Hepatocyte (in vitro differentiated cells): Measurements from ENCODE around the gene AUNIP. TPM values are rescaled to one million over a fixed set of nuclear protein-coding genes. Genes with fewer than 3 reads are reported as not detected.

ENCODE experiments used
- DNase-seq: peaks from one replicate; pipeline ENCODE4 v3.0.0-alpha.2; 2016; ENCODE audit warnings: low spot score
- H2AFZ ChIP-seq: fragments of 200-600 bp; sonication (generic); 2 replicates; pipeline ENCODE4 v1.6.0; 2016; ENCODE audit warnings: antibody characterized with exemption, mild to moderate bottlenecking
- H3K27ac ChIP-seq: fragments of 200-600 bp; sonication (generic); 2 replicates; pipeline ENCODE4 v1.5.1; 2016; ENCODE audit warnings: mild to moderate bottlenecking
- H3K27me3 ChIP-seq: fragments of 200-600 bp; sonication (generic); 2 replicates; pipeline ENCODE4 v1.6.1; 2016
- H3K36me3 ChIP-seq: fragments of 200-600 bp; sonication (generic); replicated peaks from 2 replicates; pipeline ENCODE4 v1.5.1; 2016; ENCODE audit warnings: low read depth; ENCODE audit not compliant: insufficient read depth
- H3K4me1 ChIP-seq: fragments of 200-600 bp; sonication (generic); 2 replicates; pipeline ENCODE4 v1.5.1; 2016; ENCODE audit warnings: mild to moderate bottlenecking, moderate library complexity; ENCODE audit not compliant: insufficient read depth
- H3K4me2 ChIP-seq: fragments of 200-600 bp; sonication (generic); 2 replicates; pipeline ENCODE4 v1.6.0; 2016
- H3K4me3 ChIP-seq: fragments of 200-600 bp; sonication (generic); 2 replicates; pipeline ENCODE4 v1.5.1; 2016; ENCODE audit warnings: mild to moderate bottlenecking
- H3K79me2 ChIP-seq: fragments of 200-600 bp; sonication (generic); 2 replicates; pipeline ENCODE4 v1.6.0; 2017; ENCODE audit warnings: mild to moderate bottlenecking
- H3K9me2 ChIP-seq: fragments of 200-600 bp; sonication (generic); replicated peaks from 2 replicates; pipeline ENCODE4 v1.6.0; 2017; ENCODE audit warnings: mild to moderate bottlenecking; ENCODE audit not compliant: insufficient read depth
- H3K9me3 ChIP-seq: fragments of 200-600 bp; sonication (generic); 2 replicates; pipeline ENCODE4 v1.5.1; 2016; ENCODE audit warnings: low read depth, mild to moderate bottlenecking
- H4K20me1 ChIP-seq: fragments of 200-600 bp; sonication (generic); 2 replicates; pipeline ENCODE4 v1.6.0; 2016; ENCODE audit warnings: mild to moderate bottlenecking; ENCODE audit not compliant: insufficient read depth, poor library complexity, severe bottlenecking
- CTCF ChIP-seq: fragments of 200-600 bp; sonication (generic); IDR thresholded peaks from 2 replicates; pipeline ENCODE4 v1.5.1; 2016; ENCODE audit warnings: antibody characterized with exemption, mild to moderate bottlenecking; ENCODE audit not compliant: poor library complexity
- EZH2 ChIP-seq: fragments of 200-600 bp; sonication (generic); IDR thresholded peaks from 2 replicates; pipeline ENCODE4 v1.6.1; 2016; ENCODE audit warnings: antibody characterized with exemption, mild to moderate bottlenecking, borderline replicate concordance
- EZH2phosphoT487 ChIP-seq: fragments of 200-600 bp; sonication (generic); IDR thresholded peaks from one replicate; pipeline ENCODE4 v1.6.1; 2018; ENCODE audit warnings: antibody characterized with exemption, mild to moderate bottlenecking, low read depth, moderate library complexity; ENCODE audit not compliant: unreplicated experiment, severe bottlenecking
- WGBS: methylation state at CpG from one replicate; pipeline ENCODE4 v1.1.6; 2016; ENCODE audit warnings: low lambda C conversion rate; ENCODE audit errors: missing lambda C conversion rate; 5-methylcytosine and 5-hydroxymethylcytosine counted together
- polyA plus RNA-seq: library from polyadenylated mRNA; unstranded; fragments of >200 nt; fragmentation: Nextera tagmentation; extraction: Ambion mirVana; gene quantifications from 2 replicates; pipeline ENCODE4 v1.2.1, GENCODE V29; 2016
- total RNA-seq: library from RNA; depleted of rRNA; stranded (reverse); fragments of >200 nt; gene quantifications from 2 replicates; pipeline ENCODE4 v1.2.3, GENCODE V29; 2014

The AUNIP gene
- total and polyA plus RNA-seq, 2 experiments from 2014 or later, result 0.41 to 1.3 TPM

- TF ChIP-seq CTCF, result no peak
- TF ChIP-seq EZH2, result no peak
- no peak for TF ChIP-seq EZH2phosphoT487
- DNase-seq, result no peak
- H3K4me2 ChIP-seq, result peak overlapping the region; percentile 21
Measured at GRCh38 chr1:25871086-25871703, 11.9 kb upstream of the AUNIP start.

GRCh38 chr1:25870614-25871013, 11.4 kb upstream of the AUNIP start:
- Histone ChIP-seq H3K27me3 (no peaks in the 10 kb centered on the region), H3K4me3 (no peak overlapping the region), H2AFZ (no peak overlapping the region), H4K20me1 (no peaks in the 10 kb centered on the region), H3K79me2 (peaks cover 35% of the 10 kb centered on the region), H3K4me1 (peaks cover 48% of the 10 kb centered on the region), H3K9me3 (no peaks in the 10 kb centered on the region), H3K36me3 (no peaks in the 10 kb centered on the region), H3K4me2 (peak overlapping the region; percentile 21), H3K9me2 (no peaks in the 10 kb centered on the region), H3K27ac (no peak overlapping the region)
- TF ChIP-seq CTCF, result no peak
- no peak for TF ChIP-seq EZH2phosphoT487
- TF ChIP-seq EZH2, result no peak
- WGBS, result 71% methylated on average over 1 of the region's 1 CpG
- no peak for DNase-seq

More at GRCh38 chr1:25871086-25871703, 11.9 kb upstream of the AUNIP start:
- peaks cover 54% of the 10 kb centered on the region for H3K4me1 ChIP-seq
- H3K9me3 ChIP-seq, result no peaks in the 10 kb centered on the region
- H2AFZ ChIP-seq, result no peak overlapping the region
- H4K20me1 ChIP-seq, result no peaks in the 10 kb centered on the region
- H3K4me3 ChIP-seq, result no peak overlapping the region
- no peaks in the 10 kb centered on the region for H3K9me2 ChIP-seq
- H3K36me3 ChIP-seq, result no peaks in the 10 kb centered on the region
- no peaks in the 10 kb centered on the region for H3K27me3 ChIP-seq
- no peak overlapping the region for H3K27ac ChIP-seq
- 44% methylated on average over 5 of the region's 5 CpGs for WGBS
- H3K79me2 ChIP-seq, result peaks cover 35% of the 10 kb centered on the region

- peaks cover 35% of the 10 kb centered on the region for H3K79me2 ChIP-seq
- no peak for TF ChIP-seq EZH2
- no peak for TF ChIP-seq EZH2phosphoT487
- no peak for TF ChIP-seq CTCF
- no peak overlapping the region for H3K4me3 ChIP-seq
- 89% methylated on average over 6 of the region's 6 CpGs for WGBS
- H2AFZ ChIP-seq, result no peak overlapping the region
- H4K20me1 ChIP-seq, result no peaks in the 10 kb centered on the region
- no peaks in the 10 kb centered on the region for H3K9me3 ChIP-seq
- no peak for DNase-seq
- H3K4me1 ChIP-seq, result peaks cover 47% of the 10 kb centered on the region
- H3K27me3 ChIP-seq, result no peaks in the 10 kb centered on the region
- no peaks in the 10 kb centered on the region for H3K36me3 ChIP-seq
- no peak overlapping the region for H3K4me2 ChIP-seq
- no peaks in the 10 kb centered on the region for H3K9me2 ChIP-seq
- H3K27ac ChIP-seq, result no peak overlapping the region
Measured at GRCh38 chr1:25869909-25870606, 10.8 kb upstream of the AUNIP start.
